ENCODE data around the gene LYRM4.

The LYRM4 gene

DNA sequence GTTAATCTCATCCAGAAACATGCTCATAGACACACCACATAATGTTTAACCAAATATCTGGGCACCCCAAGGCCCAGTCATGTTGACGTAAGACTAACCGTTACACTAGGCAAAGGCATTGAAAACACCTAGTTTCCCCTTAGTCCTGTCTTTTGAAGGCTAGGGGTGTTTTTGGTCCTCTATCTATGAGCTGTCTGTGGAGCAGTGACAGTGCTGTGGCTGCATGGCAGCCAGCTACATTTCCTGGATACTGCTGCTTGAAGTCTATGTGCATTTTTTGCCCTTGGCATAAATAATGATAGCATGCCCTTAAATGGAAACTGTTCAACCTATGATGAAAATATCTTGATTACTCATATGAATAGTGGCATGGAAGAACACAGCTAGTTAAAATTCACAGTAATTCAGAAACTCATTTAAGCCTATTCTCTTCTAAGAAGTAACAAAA, 19.2 kb upstream of the LYRM4 start:
- DNase-seq (ENCODE audit: low spot score), result no peak

DNA sequence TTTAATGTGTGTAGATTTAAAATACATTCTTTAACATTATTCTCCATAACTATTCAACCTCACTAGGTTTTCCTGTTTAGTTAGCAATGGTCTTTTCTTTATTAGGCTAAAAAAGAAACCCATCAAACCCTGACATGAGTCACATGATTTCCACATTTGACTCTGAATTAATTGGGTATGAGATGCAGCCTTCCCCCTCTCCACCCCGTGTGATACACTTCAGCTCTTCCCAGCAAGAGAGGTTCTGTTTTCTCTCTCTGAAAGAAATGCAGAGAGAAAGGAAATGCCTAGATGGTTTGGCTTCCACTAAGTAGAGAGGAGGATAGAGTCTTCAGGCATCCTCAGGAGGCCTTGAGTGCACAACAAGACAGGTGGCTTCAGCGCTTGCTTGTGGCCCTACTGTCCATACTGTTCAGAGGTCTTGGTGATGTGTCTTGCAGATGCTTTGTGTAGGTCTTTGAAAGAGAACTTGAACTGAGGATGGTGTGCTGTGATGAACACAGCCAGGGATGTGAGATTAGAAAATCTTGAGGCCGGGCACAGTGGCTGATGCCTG, 17.9 kb upstream of the LYRM4 start:
- DNase-seq (ENCODE audit: low spot score), result no peak

DNA sequence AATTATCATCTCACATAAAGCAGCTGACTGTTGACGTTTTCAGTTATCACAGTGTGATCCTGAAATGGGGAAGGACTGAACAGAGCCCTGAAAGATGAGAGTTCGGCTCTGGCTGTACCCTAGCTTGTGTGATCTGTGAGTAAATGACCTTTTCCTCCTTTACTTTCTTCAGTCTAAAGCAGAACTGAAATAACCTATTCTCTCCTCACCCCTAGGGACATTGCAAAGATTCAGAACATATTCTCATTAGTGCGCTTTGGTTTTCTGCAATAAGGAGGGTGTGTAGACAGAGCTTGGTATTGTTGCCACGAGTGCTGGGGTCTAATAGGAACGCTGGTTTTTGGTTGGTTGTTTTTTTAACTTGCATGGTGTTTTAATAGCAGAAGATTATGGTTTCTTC, 17.3 kb upstream of the LYRM4 start:
- no peak for DNase-seq (ENCODE audit: low spot score)

DNA sequence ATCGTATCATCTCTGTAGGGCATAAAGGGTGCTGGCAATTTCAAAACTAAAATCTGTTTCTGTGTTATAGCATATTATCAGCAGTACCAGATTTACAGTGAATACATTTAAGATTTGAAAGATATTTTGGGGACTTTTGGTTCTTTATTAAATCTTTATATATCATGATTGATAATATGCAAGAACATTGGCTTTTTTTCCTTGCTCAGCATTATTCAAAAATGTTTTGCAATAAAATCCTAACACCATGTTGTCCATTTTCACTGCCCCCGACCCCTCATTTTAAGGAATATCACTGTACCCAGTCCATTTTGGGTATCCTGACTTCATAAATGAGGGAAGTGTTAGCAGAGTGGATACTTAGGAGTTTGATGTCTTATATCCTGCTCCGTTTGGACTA, 16.8 kb upstream of the LYRM4 start:
- no peak for DNase-seq (ENCODE audit: low spot score)

DNA sequence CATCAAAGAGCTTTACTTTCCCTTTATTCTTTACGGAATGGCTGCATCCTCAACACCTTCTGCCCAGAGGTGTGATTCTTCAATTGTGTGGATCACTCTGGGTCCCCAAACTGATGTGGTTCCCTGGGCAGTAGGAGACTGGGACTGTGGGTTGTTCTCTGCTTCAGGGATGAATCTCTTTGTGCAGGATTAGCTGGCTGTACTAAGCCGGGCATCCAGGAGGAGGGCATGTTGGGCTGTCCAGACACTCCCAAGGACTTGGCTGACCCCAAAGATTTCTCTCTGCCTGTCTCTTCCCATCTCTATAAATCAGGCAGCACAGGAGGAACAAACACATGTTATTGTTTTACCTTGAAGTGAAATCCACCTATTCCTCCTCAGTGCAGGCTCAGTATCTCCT, 15.8 kb upstream of the LYRM4 start:
- DNase-seq (ENCODE audit: low spot score), result no peak

DNA sequence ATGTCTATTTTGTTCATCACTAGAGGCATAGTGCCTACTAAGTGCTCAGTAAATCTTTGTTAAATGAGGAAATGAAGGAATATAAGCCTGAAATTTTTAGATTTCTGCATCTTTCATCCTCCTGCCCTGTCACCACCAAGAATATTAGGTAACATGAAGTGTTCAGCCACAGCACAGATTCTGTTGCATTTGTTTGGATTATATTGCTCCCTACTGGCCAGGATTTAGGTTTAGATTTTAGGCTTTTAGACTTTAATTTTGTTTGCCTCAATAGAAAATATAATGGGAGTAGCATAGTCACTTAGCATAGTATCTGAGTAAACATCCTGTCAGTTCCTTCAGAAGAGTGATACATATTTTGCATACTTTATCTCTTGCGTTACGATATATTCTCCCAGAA, 14.7 kb upstream of the LYRM4 start:
- no peak for DNase-seq (ENCODE audit: low spot score)

DNA sequence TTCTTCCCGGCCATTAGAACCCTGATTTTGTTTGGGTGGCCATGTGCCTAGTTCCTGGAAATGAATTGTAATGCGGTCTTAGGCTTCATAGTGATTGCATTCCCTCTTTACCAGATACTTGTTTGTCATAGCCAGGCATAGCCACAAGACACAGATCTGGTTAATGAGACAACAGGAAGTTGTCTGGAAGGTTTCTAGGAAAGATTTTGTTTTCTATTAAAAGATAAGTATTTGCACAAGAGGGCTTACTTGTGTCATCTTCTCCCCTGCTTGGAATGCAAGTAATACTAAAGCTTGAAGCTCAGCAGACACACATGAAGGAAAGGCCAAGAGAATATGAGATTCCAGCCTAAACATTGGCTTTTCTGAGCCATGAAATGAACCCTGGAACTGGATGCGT, 13.5 kb upstream of the LYRM4 start:
- no peak for DNase-seq (ENCODE audit: low spot score)

DNA sequence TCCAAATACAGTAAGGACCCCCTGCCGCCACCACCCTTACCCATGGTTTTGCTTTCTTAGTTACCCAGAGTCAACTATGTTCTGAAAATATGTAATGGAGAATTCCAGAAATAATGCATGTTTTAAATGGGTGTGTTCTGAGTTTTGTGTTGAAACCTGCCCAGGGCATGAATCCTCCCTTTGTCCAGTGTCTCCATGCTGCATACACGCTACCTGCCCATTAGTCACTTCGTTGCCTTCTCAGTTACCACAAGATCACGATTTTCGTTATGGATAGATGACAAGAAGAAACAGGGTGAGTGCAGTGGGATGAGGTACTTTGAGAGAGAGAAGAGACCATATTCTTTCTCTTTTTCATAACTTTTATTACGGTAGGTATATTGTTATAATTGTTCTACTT, 11.2 kb upstream of the LYRM4 start:
- no peak for DNase-seq (ENCODE audit: low spot score)

DNA sequence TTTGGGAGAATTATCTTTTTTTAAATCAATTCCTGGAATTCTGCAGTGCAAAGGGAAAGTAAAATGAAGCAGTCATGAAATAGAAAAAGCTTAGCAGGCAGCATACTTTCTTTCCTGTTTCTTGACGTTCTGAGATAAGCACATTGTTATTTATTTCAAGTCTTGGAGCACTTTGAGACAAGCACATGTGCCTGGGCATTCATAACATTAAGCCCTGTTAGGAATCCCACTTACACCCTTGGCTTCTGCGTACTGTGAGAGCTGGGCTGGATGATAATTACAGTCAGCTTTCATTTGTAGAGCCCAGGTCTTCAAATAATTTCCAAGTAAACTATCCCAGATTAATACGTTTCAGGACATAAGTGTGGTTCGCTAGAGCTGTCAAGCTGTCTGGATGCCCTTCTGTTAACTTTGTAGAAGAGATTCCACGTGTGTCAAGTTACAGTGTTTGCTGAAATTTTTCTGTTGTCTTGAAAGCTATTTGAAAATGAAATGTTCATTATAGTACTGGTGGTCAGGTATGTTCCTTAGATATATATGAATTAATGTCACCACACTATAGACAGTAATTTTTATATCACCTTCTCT, 9.4 kb upstream of the LYRM4 start:
- DNase-seq (ENCODE audit: low spot score), result no peak

DNA sequence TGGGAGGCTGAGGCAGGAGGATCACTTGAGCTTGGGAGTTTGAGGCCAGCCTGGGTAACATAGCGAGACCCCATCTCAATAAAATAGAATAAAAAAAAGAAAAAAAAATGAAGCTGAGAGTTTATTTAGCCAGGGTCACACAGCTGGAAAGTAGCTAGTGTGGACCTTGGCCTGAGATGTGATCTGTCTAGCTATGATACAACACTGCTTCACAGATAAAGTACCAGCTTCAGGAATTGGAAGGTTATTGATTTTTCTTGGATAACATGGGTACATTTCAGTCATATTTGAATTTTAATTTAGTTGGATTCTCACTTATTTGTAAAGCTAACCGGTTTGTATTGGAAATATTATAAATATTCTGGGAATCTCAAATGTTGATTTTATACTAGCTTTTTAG, 5.7 kb upstream of the LYRM4 start:
- no peak for DNase-seq (ENCODE audit: low spot score)

DNA sequence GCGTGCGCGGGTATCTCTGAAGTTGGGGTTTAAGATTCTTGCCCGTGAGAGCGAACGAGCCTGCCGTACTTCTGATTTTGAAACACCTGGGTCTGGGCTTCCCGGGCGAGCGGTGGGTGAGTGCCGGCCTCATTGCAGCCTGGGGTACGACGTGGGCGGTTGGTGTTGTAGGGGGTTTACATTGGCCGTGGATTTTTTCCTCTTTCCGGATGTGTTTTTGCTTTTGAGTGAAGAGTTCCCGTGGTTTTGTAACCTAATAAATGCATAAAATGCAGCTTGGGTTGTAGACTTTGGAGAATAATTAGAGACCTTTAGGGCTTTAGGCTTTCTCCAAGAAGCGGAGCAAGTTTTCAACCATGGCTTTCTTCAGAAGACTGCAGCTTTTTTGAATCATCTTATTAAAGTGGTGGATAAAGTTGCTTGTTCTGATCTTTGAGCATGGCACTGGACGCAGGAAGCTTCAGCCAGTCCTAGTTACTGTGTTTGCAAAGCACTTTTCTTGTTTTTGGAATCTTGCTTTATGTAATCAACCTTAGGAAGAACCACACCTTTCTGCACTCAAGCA, 877 bp upstream of the LYRM4 start:
- DNase-seq (ENCODE audit: low spot score), result no peak

DNA sequence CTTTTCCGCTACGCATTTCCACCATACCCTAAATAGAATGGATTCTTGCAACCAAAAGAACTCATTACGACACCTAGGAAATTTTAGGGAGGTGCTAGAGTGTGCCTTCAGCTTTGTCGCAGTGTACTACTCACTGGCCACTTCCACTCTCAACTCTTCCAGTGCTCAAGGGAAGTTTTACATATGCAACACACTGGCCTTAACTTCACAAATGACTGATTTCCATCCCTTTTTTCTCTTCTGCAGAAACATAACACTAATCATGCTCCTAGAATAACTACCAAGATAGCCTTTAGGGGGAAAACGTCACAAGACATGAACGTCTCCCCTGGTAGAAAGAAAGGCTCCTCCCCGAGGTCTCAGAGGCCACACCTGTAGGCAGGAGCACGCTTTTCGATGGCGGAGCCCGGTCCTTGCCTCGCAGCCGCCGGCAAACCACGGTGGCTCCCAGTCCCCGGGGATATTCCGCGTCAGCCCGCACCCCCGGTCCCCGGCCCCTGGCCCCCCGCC, 584 bp downstream of the LYRM4 start:
- peak; percentile 70 for DNase-seq (ENCODE audit: low spot score)

DNA sequence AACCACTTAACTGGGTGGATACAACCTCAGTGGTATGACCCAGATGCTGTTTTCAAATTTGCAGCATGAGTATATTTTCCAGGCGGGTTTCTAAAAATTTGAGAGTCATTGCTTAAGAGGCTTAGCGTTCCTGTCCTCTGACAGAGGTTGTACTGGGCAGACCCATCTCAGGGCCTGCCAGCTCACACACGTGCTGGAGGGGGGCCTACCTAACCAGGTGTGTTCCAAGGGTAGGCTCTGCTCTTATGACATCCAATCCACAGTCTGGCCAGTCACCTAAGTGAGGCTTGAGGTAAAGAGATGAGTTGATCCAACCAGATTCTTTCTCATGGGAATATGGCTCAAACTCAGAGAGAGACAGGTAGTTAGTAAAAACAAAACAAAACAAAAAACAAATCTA, 1.3 kb downstream of the LYRM4 start:
- no peak for DNase-seq (ENCODE audit: low spot score)

DNA sequence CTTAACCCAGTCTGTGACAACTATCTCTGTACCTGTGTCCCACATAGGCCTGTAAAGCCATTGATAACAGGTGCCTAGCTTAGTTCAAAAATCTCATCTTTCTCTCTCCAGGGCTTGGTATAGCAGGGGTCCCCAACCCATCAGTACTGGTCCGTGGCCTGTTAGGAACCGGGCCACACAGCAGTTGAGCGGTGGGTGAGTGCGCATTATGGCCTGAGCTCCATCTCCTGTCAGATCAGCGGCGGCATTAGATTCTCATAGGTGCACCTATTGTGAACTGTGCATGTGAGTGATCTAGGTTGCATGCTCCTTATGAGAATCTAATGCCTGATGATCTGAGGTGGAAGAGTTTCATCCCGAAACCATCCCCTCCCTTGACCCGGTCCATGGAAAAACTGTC, 3.4 kb downstream of the LYRM4 start:
- DNase-seq (ENCODE audit: low spot score), result no peak

DNA sequence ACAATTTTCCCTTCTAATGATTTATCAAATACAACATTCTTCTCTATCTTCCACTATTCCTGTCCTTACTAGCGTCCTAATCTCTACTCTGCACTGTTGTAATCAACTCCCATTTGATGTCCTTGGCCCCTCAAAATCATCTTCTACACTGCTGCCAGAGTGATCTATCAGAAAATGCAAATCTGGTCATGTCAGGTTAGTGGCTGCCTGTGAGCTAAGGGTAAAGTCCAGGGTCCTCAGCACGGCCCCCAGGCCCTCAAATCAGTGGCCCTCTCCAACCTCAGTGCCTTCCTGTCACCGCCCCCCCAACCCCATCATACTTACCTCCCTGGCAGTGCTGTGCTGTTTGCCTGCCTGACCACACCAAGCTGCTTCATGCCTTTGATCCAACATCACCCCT, 3.8 kb downstream of the LYRM4 start:
- DNase-seq (ENCODE audit: low spot score), result no peak

DNA sequence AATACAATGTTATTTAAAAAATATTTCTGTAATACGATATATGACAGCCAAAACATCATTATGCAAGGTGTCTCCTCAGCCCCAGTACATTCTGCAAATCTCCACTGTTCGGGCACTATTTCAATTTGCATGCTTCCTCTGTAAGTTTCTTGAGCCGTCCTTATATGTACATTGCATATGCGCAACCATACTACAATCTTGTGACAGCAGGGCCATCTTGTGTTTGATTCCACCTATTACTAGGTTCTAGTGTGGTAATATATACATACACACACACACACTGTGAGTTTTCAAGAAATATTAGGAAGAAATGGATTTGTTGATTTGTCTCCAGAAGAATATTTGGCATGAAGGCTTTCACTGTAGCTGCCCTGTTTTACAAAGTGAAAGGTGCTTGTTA, 9.8 kb downstream of the LYRM4 start:
- no peak for DNase-seq (ENCODE audit: low spot score)

DNA sequence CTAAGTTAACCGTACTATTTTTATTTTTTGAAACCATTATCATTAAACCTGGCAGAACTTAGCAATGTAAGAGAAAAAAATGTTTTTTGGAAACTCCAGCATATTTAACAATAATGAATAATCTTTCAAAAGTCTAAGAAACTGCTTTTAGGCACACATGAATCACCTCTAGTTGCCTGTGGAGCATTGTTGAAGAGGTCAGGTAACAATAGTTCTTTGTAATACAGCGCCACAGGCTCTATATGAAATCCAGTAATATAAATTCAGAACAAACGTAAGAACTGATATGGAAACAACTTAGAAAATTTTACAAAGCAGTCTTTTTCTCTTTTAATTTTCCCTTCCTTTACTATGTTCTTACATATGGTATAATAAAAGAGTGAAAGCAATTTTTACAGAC, 10.3 kb downstream of the LYRM4 start:
- DNase-seq (ENCODE audit: low spot score), result no peak

DNA sequence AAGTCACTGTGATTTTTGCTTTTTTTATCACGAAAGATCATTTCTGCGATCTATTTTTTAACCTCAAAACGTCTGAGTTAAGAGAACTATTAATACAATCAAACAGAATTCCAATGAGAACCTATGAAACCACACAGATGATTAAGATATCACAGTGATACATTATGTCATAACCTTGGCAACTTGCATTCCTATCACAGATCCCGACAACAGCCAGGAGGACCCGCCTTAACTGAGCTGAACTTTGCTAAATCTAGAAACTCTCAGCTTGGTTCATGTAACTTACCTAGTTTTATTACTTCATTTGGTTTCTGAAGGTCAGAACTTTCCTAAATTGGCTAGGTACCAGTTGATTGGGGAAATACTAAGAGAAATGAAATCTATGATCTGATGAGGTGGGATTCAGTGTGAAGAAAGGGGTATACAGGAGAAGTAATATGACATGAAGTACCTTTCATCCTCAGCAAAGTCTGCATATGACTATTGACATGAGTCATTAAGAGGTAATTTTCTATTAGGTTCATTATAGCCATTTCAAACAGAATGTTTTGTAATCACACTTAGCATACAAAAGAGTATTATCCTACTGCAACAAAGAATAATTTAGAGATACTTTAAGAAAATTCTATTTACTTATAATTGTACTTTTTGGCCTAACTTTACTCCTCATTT, 11.2 kb downstream of the LYRM4 start:
- no peak for DNase-seq (ENCODE audit: low spot score)

DNA sequence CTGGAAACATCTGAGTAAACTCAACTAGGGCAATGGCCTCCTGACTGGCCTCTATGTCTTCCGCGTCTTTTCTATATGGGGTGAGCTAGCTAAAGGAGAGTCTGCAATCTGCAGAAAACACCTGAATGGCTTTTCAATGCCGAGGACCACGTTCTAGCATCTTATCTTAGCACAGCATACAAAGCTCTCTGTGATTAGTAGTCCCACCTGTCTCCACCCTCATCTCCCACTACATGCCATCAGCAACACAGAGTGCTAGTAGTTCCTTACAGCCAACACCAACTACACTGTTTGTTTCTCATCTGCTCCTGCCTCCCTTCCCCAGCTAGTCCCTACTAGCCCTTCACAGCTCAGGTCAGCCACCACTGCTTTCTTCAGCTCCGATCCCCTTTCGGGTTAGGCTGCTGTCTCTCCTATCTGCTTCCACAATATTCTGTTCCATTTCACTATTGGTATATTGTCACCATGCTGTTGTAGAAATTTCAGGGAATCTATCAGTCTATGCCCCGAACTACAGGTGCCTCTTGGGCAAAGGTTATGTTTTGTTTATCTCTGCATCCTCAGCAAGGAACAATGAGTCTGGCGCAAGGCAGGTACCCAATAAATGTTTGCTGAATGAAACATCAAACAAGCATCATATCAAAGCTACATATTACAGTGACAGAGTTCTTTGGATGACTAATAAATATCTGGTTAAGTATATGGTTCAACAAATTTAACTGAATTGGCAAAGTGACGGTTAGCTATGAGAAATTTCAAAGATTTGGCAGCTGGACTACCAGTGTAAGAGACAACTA, 12.2 kb downstream of the LYRM4 start:
- no peak for DNase-seq (ENCODE audit: low spot score)

DNA sequence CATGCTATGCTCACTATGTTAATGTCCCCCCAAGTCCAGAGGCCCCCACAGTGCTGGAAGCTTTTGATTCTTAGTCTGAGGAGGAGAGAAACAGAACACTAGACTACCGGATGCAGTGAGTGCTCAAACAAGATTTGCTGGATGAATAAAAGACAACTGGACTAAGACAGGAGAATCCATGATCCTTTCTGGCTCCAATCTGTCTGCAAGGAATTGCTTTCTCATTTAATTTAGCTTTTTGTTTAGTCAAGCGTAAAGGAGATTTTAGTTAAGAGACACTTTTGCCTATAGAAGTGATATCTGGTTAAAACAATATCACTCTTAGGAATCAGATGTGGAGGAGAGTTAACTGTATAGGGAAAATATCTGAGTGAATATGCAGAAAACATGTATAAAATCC, 13.5 kb downstream of the LYRM4 start:
- no peak for DNase-seq (ENCODE audit: low spot score)

DNA sequence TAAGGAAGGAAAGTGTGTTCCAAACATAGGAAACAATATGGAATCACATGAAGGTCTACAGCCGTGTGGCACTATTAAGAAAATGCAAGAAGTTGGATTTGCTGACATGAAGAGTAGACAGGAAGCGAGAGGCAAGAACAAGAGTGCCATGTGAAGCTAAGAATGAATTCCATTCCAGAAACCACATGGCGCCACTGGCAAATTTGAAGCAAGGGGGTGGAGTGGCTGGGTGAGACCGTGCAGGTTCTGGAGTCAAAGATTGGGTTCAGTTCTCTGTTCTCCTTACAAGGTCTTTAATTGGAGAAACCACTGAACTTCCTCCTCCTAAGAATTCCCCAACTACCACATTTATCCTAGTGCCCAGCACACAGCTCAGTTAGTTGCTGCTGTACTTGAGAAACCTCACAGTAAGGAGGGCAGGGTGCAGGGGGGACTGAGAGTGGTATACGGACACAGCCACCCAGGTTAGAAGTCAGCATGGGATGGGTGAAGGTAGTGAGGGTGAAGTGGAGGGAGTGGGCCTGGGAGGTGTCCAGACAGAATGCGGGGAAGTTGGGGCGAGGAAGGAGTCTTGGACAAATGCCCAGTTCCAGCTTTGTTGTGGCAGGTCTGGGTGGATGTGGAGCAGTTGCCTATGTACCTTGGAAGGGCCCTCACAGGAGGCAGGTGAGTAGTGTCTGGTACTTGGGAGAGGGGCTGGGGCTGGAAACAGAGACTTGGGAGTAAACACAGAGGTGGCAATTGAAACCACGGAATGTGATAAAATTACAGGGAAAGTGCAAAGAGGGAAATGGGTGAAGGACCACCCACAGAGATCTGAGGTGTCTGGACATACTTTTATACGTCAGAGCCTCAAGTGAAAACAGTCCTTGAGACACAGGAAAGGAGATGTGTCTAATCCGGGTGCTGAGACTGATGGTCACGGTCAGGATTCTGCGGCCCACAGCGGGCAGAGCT, 14.3 kb downstream of the LYRM4 start:
- no peak for DNase-seq (ENCODE audit: low spot score)

Measured in GM03348 (cell line).